KMS-11 (cell line): ENCODE measurements around the gene TCEAL9.
"Not testable (repeated sequence)": the region's sequence is repeated elsewhere in the genome, so short reads cannot be mapped to it uniquely, and the experiment has no call there.

Experiments
- H2AFZ ChIP-seq: fragments of 200-600 bp; sonication (generic); 2 replicates; pipeline ENCODE4 v1.6.1; 2016; ENCODE audit warnings: antibody characterized with exemption, mixed run types, low read depth
- H3K27ac ChIP-seq: fragments of 200-600 bp; sonication (generic); 2 replicates; pipeline ENCODE4 v1.6.1; 2016; ENCODE audit warnings: mild to moderate bottlenecking, mixed run types
- H3K27me3 ChIP-seq: fragments of 200-600 bp; sonication (generic); 2 replicates; pipeline ENCODE4 v1.6.1; 2017; ENCODE audit warnings: mild to moderate bottlenecking, low read depth, mixed run types, moderate library complexity; ENCODE audit not compliant: insufficient read depth
- H3K36me3 ChIP-seq: fragments of 200-600 bp; sonication (generic); 2 replicates; pipeline ENCODE4 v1.6.1; 2017; ENCODE audit warnings: mild to moderate bottlenecking, mixed run types; ENCODE audit not compliant: insufficient read depth
- H3K4me1 ChIP-seq: fragments of 200-600 bp; sonication (generic); 2 replicates; pipeline ENCODE4 v1.6.1; 2016; ENCODE audit warnings: mild to moderate bottlenecking, low read depth, mixed run types; ENCODE audit not compliant: poor library complexity, severe bottlenecking
- H3K4me2 ChIP-seq: fragments of 200-600 bp; sonication (generic); 2 replicates; pipeline ENCODE4 v1.7.0; 2016; ENCODE audit warnings: mild to moderate bottlenecking, mixed run types
- H3K4me3 ChIP-seq: fragments of 200-600 bp; sonication (generic); IDR thresholded peaks from 2 replicates; pipeline ENCODE4 v1.6.1; 2017; ENCODE audit warnings: low read depth, low read length, mixed read lengths; ENCODE audit not compliant: insufficient read depth
- H3K79me2 ChIP-seq: fragments of 200-600 bp; sonication (generic); 2 replicates; pipeline ENCODE4 v1.6.1; 2016; ENCODE audit warnings: low read depth, mixed run types; ENCODE audit not compliant: insufficient read depth
- H3K9ac ChIP-seq: fragments of 200-600 bp; sonication (generic); 2 replicates; pipeline ENCODE4 v1.6.1; 2016; ENCODE audit warnings: mild to moderate bottlenecking, mixed run types
- H4K20me1 ChIP-seq: fragments of 200-600 bp; sonication (generic); 2 replicates; pipeline ENCODE4 v1.6.1; 2016; ENCODE audit warnings: mild to moderate bottlenecking, mixed run types; ENCODE audit not compliant: insufficient read depth
- CTCF ChIP-seq: fragments of 200-600 bp; sonication (generic); conservative IDR thresholded peaks from 2 replicates; pipeline ENCODE4 v1.6.1; 2017; ENCODE audit warnings: low read depth, mild to moderate bottlenecking, antibody characterized with exemption, low read length, moderate library complexity, mixed read lengths

TCEAL9 gene

GRCh38 chrX:103384672-103385071 lies 28.4 kb downstream of the TCEAL9 start:
- Histone ChIP-seq H3K79me2 (no peaks in the 10 kb centered on the region), H3K4me2 (no peak overlapping the region), H2AFZ (no peak overlapping the region), H3K36me3 (no peaks in the 10 kb centered on the region), H3K4me3 (no peak overlapping the region), H3K4me1 (no peaks in the 10 kb centered on the region), H3K9ac (no peak overlapping the region), H3K27ac (no peak overlapping the region), H4K20me1 (no peaks in the 10 kb centered on the region), H3K27me3 (no peaks in the 10 kb centered on the region)
- TF ChIP-seq CTCF = no peak

GRCh38 chrX:103385283-103385830 lies 29.1 kb downstream of the TCEAL9 start:
- not testable (repeated sequence) for H3K79me2 ChIP-seq, H3K27ac ChIP-seq, H3K4me3 ChIP-seq, H3K27me3 ChIP-seq, H2AFZ ChIP-seq, H3K36me3 ChIP-seq, H3K4me1 ChIP-seq, H3K4me2 ChIP-seq, H3K9ac ChIP-seq, H4K20me1 ChIP-seq

- no peak overlapping the region for H2AFZ ChIP-seq
- H3K4me2 ChIP-seq = no peak overlapping the region
- no peaks in the 10 kb centered on the region for H4K20me1 ChIP-seq
- no peaks in the 10 kb centered on the region for H3K36me3 ChIP-seq
- no peak overlapping the region for H3K9ac ChIP-seq
- TF ChIP-seq CTCF = no peak
- no peaks in the 10 kb centered on the region for H3K27me3 ChIP-seq
- H3K4me3 ChIP-seq = no peak overlapping the region
- no peaks in the 10 kb centered on the region for H3K4me1 ChIP-seq
- H3K27ac ChIP-seq = no peak overlapping the region
- no peaks in the 10 kb centered on the region for H3K79me2 ChIP-seq
Observed at GRCh38 chrX:103386332-103386731, 30.0 kb downstream of the TCEAL9 start.

GRCh38 chrX:103393487-103393886 lies 37.2 kb downstream of the TCEAL9 start:
- no peak for TF ChIP-seq CTCF
- Histone ChIP-seq H3K4me2 (no peak overlapping the region), H3K27me3 (no peaks in the 10 kb centered on the region)

GRCh38 chrX:103396186-103396585 lies 39.9 kb downstream of the TCEAL9 start:
- Histone ChIP-seq H3K79me2 (no peaks in the 10 kb centered on the region), H2AFZ (no peak overlapping the region), H3K4me2 (no peak overlapping the region), H3K4me3 (no peak overlapping the region), H3K4me1 (no peaks in the 10 kb centered on the region), H3K27me3 (no peaks in the 10 kb centered on the region), H3K9ac (no peak overlapping the region), H3K27ac (no peak overlapping the region), H4K20me1 (no peaks in the 10 kb centered on the region), H3K36me3 (no peaks in the 10 kb centered on the region)
- no peak for TF ChIP-seq CTCF

More at GRCh38 chrX:103393487-103393886, 37.2 kb downstream of the TCEAL9 start:
- Histone ChIP-seq H3K27ac (no peak overlapping the region), H3K4me3 (no peak overlapping the region), H3K79me2 (no peaks in the 10 kb centered on the region), H3K4me1 (no peaks in the 10 kb centered on the region), H4K20me1 (no peaks in the 10 kb centered on the region), H3K9ac (no peak overlapping the region), H2AFZ (no peak overlapping the region), H3K36me3 (no peaks in the 10 kb centered on the region)
